Sigmoid colon (tissue), 4 donors: Measurements from ENCODE around the gene SCRN1.

Experiments
- CTCF ChIP-seq, 4 experiments: fragments of 450-650 bp in 3 of 4; fragments of 200-600 bp in 1 of 4; IDR thresholded peaks; one replicate each; pipeline ENCODE4 v1.5.1; 2016 to 2019; ENCODE audit warnings: antibody characterized with exemption in 4 of 4, mild to moderate bottlenecking in 3 of 4, moderate library complexity in 2 of 4
- EP300 ChIP-seq, 4 donors: sonication (generic); formaldehyde crosslinking; IDR thresholded peaks; one replicate each; pipeline ENCODE4 v1.6.1; 2017; ENCODE audit warnings: antibody characterized with exemption in 4 of 4

- TF ChIP-seq CTCF (IDR thresholded peaks at IDR 0.05) (no peak), EP300 (IDR thresholded peaks at IDR 0.05) (no peak)
These were observed 97.4 kb downstream of the SCRN1 start for GRCh38 chr7:29892231-29892630.
